NCI-H510A (cell line): ENCODE measurements around the gene TRIM28.
"Not testable (repeated sequence)": the region's sequence is repeated elsewhere in the genome, so short reads cannot be mapped to it uniquely, and the experiment has no call there.

Experiments used
- DNase-seq: peaks from one replicate; lab custom pipeline; 2025; lab: John Stamatoyannopoulos, UW

Gene TRIM28

DNA sequence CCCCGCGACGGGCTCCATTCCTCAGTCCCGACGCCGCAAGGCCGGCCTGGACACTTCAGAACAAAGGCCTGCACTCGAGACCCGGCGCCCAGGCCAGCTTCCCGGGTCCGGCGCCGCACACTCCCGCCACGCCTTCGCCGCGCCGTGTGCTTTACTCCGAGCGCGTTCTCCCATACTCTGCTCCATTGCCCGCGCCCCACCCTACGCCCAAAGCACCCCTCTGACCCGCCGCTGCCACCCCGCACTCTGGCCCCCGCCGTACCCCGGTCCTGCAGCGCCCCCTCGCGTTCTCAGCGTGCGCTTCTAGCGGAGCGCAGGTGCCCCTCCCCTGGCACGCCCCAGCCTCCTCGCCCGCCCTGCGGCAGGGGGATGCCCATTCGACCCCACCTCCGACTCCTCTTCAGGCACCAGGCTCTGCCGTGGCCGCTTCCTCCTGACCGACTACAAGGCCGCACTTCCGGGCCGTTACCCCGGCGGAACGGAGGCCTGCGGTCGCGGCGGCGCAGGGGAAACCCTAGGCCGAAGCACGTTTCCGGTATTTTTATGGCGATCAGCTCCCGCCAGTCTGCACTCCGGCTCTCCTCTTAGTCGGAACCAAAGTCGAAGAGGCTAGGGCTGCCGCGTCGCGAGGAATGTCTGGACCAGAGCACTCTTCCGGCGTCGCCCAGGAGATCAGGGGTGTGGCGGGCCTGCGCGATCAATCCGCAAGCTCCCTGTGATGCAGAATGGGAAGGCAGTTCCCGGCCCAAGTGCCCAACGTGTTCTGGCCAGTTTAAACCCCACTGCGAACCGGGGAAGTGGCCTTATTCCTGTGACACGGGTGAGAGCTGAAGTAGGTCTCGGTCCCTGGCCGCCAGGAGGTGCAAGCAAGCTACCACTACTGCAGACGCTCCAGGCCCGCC is 24.3 kb upstream of the TRIM28 start, which contains the start of gene ZBTB45:
TSS of gene ZBTB45 (minus strand) at position 456 of the 902 bp plus-strand sequence. CDS start 2,137 bp downstream, outside the sequence.
- DNase-seq, result peak; percentile 91

DNA sequence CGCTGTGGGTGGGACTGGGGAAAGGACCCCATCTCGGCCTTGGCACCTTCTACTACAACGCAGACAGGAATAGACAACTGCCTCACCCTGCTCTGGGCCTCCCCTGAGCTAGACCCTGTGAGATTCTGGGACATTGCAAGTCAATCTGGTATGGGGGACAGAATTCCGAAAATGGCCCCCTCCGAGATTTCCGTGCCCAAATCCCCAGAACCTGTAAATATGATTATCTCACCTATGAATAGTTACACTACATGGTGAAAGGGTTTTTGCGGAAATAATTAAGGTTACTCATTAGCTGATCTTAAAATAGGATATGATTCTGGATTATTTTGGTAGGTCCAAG is 23.6 kb upstream of the TRIM28 start:
- DNase-seq, result no peak

- DNase-seq, result no peak
Observed at GRCh38 chr19:58521651-58522050, 22.2 kb upstream of the TRIM28 start.

GRCh38 chr19:58522709-58523108 is 21.2 kb upstream of the TRIM28 start:
- DNase-seq, result no peak

- DNase-seq, result no peak
Observed at GRCh38 chr19:58529405-58529804, 14.5 kb upstream of the TRIM28 start.

DNA sequence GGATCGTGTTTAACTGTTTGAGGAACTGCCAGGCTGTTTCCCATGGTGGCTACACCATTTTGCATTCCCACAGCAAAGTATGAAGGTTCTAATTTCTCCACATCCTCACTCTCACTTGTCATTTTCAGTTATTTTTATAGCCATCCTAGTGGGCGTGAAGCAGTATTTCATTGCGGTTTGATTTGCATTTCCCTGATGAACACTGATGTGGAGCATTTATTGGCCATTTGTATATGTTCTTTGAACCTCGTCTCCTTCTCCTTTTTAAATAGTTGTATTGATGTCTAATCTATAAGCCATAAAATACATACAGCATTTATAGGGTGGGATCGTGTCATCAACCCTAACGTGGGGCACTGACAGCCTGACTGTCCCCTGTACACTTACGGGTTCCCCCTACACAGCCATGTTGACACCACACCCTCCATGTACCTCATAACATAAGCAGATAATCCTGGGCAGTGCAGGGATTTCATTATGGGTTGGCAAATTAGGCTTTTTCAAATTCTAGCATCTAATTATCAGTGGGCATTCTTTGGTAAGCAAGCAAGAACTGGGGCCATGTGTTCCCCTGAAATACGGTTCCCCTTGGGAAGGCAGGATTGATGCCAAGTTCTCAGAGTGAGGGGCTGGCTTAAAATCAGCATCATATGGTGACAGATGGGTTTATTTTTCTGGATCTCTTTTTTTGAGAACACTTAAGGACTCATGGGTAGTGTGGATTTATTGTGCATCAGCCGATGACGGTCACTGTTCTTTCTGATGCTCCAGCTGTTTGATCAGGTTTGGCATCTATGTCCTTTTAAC is 12.6 kb upstream of the TRIM28 start:
- DNase-seq, result no peak

- DNase-seq, result no peak
Observed at GRCh38 chr19:58535857-58536256, 8.0 kb upstream of the TRIM28 start.

DNA sequence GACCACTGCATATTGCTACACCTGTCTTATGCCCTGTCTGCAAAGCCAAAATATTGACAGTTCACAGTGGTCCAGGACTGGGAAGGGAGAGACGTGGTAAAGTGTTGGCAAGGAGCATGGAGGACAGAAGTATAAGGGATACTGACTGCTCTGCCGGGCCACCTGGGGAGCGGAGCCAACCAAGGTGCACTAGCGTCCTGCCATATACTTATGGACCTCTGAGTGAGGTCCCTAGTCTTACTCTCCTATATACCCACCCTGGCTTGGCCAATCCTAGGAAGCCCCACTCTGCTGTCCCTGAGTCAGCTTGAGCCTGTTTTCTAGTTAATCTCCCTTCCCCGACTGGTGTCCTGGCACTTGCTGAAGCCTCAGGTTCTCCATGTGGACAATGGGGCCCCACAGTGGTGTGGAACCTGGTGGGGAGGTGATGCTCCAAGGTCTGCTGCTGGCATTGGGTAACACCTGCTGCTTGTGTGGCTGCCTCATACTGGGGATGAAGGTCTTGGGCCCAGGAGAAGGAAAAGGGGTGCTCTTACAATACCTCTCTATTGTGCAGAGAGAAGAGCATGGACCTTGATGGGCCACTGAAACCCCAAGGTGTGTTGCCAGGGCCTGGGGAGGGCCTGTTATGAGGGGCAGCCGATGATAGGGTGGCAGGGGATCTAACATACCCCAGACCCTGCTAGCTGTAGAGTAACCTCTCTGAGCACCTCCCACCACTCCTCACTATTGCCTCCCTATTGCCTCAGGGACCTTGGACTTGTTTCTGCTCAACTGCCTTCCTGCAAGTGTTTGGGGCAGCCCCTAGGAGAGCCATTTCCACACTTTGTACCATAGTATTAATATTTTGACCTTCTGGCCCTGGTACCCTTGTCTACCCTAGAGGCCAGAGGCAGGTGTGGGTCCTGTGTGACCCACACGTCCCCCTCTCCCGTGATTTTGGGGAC is 6.7 kb upstream of the TRIM28 start:
- no peak for DNase-seq

- DNase-seq, result no peak
Observed at GRCh38 chr19:58538257-58539168, 5.4 kb upstream of the TRIM28 start.

DNA sequence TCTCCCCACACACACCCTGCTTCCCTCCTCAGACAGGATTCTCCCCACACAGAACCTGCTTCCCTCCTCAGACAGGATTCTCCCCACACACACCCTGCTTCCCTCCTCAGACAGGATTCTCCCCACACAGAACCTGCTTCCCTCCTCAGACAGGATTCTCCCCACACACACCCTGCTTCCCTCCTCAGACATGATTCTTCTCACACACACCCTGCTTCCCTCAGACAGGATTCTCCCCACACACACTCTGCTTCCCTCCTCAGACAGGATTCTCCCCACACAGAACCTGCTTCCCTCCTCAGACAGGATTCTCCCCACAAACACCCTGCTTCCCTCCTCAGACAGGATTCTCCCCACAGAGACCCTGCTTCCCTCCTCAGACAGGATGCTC is 4.7 kb upstream of the TRIM28 start:
- DNase-seq, result not testable (repeated sequence)

- not testable (repeated sequence) for DNase-seq
Observed at GRCh38 chr19:58542641-58543372, 1.1 kb upstream of the TRIM28 start.

- no peak for DNase-seq
Observed at GRCh38 chr19:58544591-58545285, 874 bp downstream of the TRIM28 start.

DNA sequence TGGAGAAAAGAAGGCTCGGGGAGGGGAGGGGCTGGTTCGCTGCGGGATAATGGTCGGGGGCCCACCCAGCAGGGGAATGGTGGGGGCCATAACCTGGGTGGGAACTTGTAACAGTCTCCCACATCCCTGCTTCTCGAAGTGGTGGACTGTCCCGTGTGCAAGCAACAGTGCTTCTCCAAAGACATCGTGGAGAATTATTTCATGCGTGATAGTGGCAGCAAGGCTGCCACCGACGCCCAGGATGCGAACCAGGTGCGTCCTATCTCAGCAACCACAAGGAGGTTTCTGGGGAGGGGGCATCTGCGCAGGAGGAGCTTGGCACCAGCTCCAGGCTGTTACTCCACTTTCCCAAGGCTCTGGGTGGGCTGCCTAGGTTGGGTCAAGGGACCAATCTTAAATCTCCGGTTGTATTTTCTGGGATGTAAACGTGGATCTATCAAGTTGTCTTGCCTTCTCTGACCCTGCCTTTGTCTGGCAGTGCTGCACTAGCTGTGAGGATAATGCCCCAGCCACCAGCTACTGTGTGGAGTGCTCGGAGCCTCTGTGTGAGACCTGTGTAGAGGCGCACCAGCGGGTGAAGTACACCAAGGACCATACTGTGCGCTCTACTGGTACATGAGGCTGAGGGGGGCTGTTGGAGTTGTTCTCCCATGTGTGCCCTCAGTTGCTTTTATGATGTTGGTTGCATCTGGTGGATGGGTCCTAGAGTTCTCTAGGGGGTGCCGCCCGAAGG is 1.6 kb downstream of the TRIM28 start:
- no peak for DNase-seq

GRCh38 chr19:58546019-58546530 is 2.2 kb downstream of the TRIM28 start:
- no peak for DNase-seq

- DNase-seq, result no peak
Observed at GRCh38 chr19:58547323-58548312, 3.8 kb downstream of the TRIM28 start.

GRCh38 chr19:58548859-58549663 is 5.2 kb downstream of the TRIM28 start:
- no peak for DNase-seq
